Measurements from ENCODE around the gene IMP3.
A peak's percentile ranks its signal among the peaks of the same experiment; 100 is the strongest.
"Not testable (repeated sequence)": the region's sequence is repeated elsewhere in the genome, so short reads cannot be mapped to it uniquely, and the experiment has no call there.

Gene IMP3

GRCh38 chr15:75650908-75651809, 11.1 kb upstream of the IMP3 start:
- no peak for DNase-seq (ENCODE audit: low read depth)

GRCh38 chr15:75649848-75650247, 9.8 kb upstream of the IMP3 start:
- no peak for DNase-seq (ENCODE audit: low read depth)

- DNase-seq (ENCODE audit: low read depth), result no peak
These were observed 9.2 kb upstream of the IMP3 start for GRCh38 chr15:75649045-75649761.

- no peak for DNase-seq (ENCODE audit: low read depth)
These were observed 8.4 kb upstream of the IMP3 start for GRCh38 chr15:75648156-75649000.

- peak; percentile 46 for DNase-seq (ENCODE audit: low read depth)
These were observed 7.5 kb upstream of the IMP3 start, which contains the start of gene SNX33 for GRCh38 chr15:75647370-75648155. SNX33 (plus strand) TSS chr15:75647912; CDS start chr15:75649103, 1,191 bp downstream.

GRCh38 chr15:75646944-75647364, 6.9 kb upstream of the IMP3 start:
- no peak for DNase-seq (ENCODE audit: low read depth)

- no peak for DNase-seq (ENCODE audit: low read depth)
These were observed 6.3 kb upstream of the IMP3 start for GRCh38 chr15:75646112-75646943.

GRCh38 chr15:75644376-75644775, 4.4 kb upstream of the IMP3 start:
- DNase-seq (ENCODE audit: low read depth), result no peak

- no peak for DNase-seq (ENCODE audit: low read depth)
These were observed 1.6 kb upstream of the IMP3 start for GRCh38 chr15:75641603-75642002.

GRCh38 chr15:75641179-75641503, 1.1 kb upstream of the IMP3 start:
- no peak for DNase-seq (ENCODE audit: low read depth)

GRCh38 chr15:75640483-75641178, 607 bp upstream of the IMP3 start:
- DNase-seq (ENCODE audit: low read depth), result no peak

GRCh38 chr15:75639191-75639708, 774 bp downstream of the IMP3 start:
- no peak for DNase-seq (ENCODE audit: low read depth)

GRCh38 chr15:75637245-75638009, 2.6 kb downstream of the IMP3 start:
- no peak for DNase-seq (ENCODE audit: low read depth)

- no peak for DNase-seq (ENCODE audit: low read depth)
These were observed 4.0 kb downstream of the IMP3 start for GRCh38 chr15:75636026-75636425.

- not testable (repeated sequence) for DNase-seq (ENCODE audit: low read depth)
These were observed 6.1 kb downstream of the IMP3 start for GRCh38 chr15:75633922-75634321.

- no peak for DNase-seq (ENCODE audit: low read depth)
These were observed 8.1 kb downstream of the IMP3 start for GRCh38 chr15:75631935-75632334.

GRCh38 chr15:75625542-75626347, 14.3 kb downstream of the IMP3 start, which contains the start of gene SNUPN:
SNUPN (minus strand) TSS chr15:75625725; CDS start chr15:75621051, 4,674 bp downstream.
- DNase-seq (ENCODE audit: low read depth), result peak; percentile 92

- DNase-seq (ENCODE audit: low read depth), result no peak
These were observed 17.5 kb downstream of the IMP3 start for GRCh38 chr15:75622505-75622904.
